Head of caudate nucleus (tissue), 42 donors: ENCODE measurements around the gene OPTN.
"Not testable (repeated sequence)": the region's sequence is repeated elsewhere in the genome, so short reads cannot be mapped to it uniquely, and the experiment has no call there.

Experiments
- DNase-seq, 42 donors: peaks; one replicate each; pipeline versions ENCODE4 v3.0.0 to v3.0.0-alpha.2; 2020 to 2021; ENCODE audit warnings: mixed read lengths in 7 of 42
- intact Hi-C: fragments of 100-400 bp; cut with DNase I; formaldehyde crosslinking; loops from one replicate; pipeline ENCODE4 v1.15.0; 2022

Gene OPTN

GRCh38 chr10:13115832-13116803 lies 16.2 kb downstream of the OPTN start:
- no peak for DNase-seq
- intact Hi-C loops: no loop called here

DNA sequence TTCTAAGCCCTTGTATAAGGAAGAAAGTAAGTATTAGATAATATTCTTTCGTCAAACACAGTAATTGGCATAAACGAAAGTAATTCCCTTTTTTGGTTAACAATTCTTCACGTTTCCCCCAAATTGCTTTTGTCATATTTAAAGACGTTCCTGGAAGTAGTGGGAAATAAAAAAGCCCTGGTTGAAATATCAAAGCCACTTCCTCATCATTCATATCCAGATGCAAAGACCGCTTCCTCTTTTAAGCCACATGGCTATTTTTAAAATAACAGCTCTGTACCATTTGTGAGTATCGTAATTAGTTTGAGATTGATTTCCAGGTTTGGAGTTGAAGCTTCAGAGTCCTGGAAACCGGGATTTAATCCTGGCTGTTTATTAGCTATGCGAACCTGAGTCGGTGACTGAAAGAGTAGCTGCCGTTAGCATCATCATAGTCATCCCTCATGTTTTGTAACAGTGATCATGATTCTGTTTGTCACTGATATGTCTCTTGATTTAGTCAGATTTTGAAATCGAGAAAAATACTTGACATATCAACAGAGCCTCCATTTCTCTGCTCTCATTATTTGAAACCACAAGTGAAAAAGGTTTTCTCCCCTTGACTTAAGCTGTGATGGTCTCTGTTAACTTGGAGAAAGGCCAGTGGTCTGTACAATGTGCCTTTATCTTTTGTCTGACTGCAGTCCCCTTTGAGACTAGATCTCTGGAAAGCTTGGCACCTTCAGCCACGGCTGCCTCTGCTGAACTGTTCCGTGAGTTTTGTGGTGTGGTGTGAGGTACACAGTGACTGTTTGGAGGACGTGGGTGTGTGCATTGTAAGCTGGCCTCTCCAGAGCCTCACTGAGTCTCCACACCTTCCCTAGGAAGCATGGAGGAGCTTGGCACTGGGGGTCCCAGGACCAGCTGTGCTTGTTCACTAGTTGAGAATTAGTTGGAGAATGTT lies 18.1 kb downstream of the OPTN start:
- DNase-seq: no peak
- intact Hi-C loops: no loop called here

GRCh38 chr10:13118784-13119410 lies 18.9 kb downstream of the OPTN start:
- intact Hi-C loops: no loop called here
- DNase-seq: no peak

DNA sequence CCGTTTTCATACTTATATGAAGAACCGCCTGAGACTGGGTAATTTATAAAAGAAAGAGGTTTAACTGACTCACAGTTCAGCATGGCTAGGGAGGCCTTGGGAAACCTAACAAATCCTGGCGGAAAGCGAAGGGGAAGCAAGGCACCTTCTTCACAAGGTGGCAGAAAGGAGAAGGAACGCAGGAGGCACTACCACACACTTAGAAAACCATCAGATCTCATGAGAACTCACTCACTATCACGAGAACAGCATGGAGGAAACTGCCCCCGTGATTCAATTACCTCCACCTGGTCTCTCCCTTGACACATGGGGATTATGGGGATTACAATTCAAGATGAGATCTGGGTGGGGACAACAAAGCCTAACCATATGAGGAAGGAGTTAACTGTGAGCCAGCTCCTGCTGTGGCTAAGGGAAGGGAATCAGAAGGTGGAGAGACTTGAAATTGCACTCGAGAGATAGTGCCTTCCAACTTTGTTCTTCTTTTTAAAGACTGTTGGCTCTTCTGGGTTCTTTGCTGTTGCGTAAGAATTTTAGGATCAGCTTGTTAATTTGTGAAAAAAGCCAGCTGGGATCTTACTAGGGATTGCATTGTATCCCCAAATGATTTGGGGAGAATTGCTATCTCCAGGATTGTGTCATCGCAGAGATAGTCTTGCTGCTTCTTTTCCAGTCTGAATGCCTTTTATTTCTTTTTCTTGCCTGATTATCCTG lies 21.0 kb downstream of the OPTN start:
- intact Hi-C loops: no loop called here
- DNase-seq: no peak

DNA sequence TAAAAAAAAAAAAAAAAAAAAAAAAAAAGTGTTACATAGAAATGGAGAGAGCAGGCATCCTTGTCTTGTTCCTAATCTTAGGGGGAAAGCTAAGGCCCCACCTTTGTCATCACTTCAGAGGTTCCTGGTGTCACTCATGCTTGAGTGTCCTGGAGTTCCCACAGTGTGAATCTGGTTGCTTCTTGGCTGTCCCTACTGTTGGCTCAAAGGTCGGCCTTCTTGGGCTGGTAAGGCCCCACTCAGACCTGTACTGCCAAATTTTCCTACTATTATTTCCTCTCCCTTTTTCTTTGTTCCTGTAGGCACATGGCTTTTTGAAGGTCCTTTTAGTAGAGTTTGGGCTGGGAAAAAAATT lies 21.5 kb downstream of the OPTN start:
- no peak for DNase-seq
- intact Hi-C loops: no loop called here

DNA sequence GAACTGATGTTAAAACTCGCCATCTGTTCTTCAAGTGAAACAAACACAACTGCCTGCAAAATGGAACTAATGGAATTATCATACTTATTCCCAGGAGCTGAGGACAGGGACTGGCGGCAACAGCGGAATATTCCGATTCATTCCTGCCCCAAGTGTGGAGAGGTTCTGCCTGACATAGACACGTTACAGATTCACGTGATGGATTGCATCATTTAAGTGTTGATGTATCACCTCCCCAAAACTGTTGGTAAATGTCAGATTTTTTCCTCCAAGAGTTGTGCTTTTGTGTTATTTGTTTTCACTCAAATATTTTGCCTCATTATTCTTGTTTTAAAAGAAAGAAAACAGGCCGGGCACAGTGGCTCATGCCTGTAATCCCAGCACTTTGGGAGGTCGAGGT lies 36.7 kb downstream of the OPTN start:
- no peak for DNase-seq
- intact Hi-C loops: no loop called here

GRCh38 chr10:13139150-13139549 lies 39.2 kb downstream of the OPTN start:
- intact Hi-C loops: no loop called here
- DNase-seq: no peak

- DNase-seq: no peak
- intact Hi-C loops: no loop called here
Measured at GRCh38 chr10:13139676-13140075, 39.7 kb downstream of the OPTN start.

- no peak for DNase-seq
- intact Hi-C loops: no loop called here
Measured at GRCh38 chr10:13140627-13141190, 40.7 kb downstream of the OPTN start.

- DNase-seq: no peak
- intact Hi-C loops: no loop called here
Measured at GRCh38 chr10:13143766-13144165, 43.8 kb downstream of the OPTN start.

- no peak for DNase-seq
- intact Hi-C loops: no loop called here
Measured at GRCh38 chr10:13144814-13145213, 44.9 kb downstream of the OPTN start.

DNA sequence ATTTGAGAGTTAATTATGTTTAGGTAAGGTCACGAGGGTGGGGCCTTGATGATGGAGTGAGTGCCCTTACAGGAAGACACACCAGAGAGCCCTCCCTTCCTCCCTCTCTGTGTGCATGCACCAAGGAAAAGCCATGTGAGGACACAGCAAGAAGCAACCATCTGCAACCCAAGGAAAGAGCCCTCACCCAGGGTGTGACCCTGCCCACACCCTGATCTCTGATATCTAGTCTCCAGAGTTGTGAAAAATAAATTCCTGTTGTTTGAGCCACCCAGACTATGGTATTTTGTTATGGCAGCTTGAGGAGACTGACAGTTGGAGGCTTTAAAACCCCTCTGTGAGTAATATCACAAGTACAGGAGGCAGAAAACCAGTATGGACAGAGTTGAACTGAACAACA lies 46.4 kb downstream of the OPTN start:
- intact Hi-C loops: no loop called here
- no peak for DNase-seq

- no peak for DNase-seq
- intact Hi-C loops: no loop called here
Measured at GRCh38 chr10:13147161-13147560, 47.2 kb downstream of the OPTN start.

GRCh38 chr10:13152296-13152695 lies 52.3 kb downstream of the OPTN start:
- intact Hi-C loops: no loop called here
- no peak for DNase-seq

GRCh38 chr10:13155860-13156259 lies 55.9 kb downstream of the OPTN start:
- DNase-seq, intact Hi-C loops: not testable (repeated sequence)

GRCh38 chr10:13158401-13158800 lies 58.4 kb downstream of the OPTN start:
- DNase-seq: peak in 7 of 42 donors; percentile 2 to 47 (median 15)
- intact Hi-C loops: no loop called here

DNA sequence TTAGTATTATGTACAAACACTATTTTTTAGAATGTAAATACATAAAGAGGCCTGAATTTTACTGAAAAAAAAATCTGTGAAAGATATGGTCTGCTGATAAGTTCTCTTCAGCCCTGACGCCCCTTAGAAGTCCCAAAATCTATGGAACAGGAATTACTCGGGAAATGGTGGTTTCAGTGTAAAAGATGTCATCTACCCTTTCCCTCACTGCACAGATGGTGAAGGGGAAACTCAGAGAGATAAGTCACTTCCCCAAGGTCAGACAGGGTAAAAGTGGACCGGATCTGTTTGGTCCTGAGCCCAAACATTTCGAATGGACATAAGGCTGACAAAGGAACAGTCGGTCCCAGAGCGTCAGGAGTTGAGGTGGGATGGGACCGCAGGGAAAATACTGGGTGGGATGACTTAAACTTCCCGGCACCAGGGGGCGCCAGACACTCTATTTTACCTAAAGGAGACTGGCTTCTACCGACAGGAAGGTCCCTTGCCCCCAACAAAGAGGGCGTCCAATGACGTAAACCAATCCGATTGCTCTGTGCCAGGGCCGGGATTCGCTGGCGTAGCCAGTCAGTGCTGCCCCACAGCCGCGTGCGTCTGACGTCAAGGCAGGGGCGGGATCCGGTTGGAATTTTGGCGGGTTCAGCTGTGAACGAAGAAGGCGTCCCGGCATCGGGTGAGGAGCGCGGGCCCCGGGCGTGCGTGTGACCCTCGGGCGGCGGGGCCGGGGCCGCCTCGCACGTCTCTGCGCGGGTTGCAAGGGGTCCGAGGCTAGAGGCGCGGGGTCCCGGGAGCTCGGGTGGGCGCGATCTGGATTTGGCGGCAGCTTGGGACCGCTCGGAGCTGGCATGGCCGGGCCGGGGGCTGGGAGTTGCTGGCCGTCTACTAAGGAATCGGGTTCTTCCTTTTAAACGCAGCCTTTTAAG lies 61.2 kb downstream of the OPTN start, which contains the start of gene MCM10:
TSS of gene MCM10 (plus strand) at position 625 of the 923 bp plus-strand sequence. CDS start 2,645 bp downstream, outside the sequence.
- intact Hi-C loops: loop anchor here (5.0 kb wide), 1 partner anchor 141 kb away; the partner anchor contains the start of gene PHYH
- DNase-seq: peak; percentile 97 to 100 (median 99)
